ENCODE results near the gene KLK5.
"Not testable (repeated sequence)": the region's sequence is repeated elsewhere in the genome, so short reads cannot be mapped to it uniquely, and the experiment has no call there.

The KLK5 gene

GRCh38 chr19:50921426-50922316, 31.2 kb downstream of the KLK5 start:
- no peak for DNase-seq

DNA sequence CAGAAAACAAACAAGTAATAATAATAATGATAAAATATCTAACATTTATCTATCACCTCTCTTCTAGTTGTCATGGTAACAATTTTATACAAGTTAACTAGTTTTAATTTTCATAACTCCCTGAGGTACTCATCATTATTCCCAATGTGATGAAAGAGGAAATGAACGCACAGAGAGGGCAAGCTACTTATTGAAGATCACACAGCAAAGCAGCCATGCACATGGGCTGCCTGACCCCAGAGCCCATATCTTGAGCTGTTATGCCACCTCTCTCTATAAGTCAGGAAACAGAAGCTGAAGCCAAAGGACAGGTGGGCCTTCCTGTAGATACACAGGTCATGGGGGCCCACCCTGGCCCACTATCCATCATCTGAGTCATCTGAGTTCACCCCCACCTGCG, 36.8 kb downstream of the KLK5 start:
- no peak for DNase-seq

DNA sequence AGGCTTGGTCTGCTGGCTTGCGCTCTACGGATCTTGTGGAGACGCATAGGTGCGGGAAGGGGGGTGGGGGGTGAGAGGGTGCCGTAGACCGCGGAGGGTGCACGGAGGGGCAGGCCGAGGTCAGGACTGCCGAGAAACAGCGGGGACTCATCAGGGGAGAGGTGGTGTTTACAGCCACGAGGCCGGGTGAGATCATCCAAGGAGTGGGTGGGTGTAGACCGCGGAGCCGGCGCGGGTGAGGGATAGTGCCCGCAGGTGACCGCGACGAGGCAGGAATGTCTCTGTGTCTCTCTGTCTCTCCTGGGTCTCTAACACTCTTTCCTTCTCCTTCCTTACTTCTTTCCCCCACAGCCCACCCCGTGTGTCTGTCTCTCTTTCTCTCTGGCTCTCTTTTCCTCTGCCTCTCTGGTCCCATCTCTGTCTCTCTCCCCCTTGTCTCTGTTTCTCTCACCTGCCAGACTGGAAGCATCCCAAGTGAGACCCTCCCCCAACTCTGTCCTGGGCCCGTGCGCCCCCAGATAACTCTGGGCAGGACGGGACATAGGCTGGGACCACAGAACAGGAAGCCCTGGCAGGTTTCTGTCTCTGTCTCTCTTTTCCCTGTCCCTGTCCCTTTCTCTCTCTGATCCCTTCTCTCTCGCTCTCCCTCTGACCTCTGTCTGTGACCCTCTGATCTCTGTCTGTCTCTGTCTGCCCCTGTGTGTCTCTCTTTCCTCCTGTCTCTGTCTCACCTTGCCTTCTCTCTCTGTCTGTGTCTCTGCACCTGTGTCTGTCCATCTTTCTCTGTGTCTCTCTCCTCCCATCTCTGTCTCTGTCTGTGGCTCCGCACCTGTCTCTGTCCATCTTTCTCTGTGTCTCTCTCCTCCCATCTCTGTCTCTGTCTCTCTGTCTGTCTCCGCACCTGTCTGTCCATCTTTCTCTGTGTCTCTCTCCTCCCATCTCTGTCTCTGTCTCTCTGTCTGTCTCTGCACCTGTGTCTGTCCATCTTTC, 39.8 kb downstream of the KLK5 start:
- DNase-seq: peak; percentile 26

DNA sequence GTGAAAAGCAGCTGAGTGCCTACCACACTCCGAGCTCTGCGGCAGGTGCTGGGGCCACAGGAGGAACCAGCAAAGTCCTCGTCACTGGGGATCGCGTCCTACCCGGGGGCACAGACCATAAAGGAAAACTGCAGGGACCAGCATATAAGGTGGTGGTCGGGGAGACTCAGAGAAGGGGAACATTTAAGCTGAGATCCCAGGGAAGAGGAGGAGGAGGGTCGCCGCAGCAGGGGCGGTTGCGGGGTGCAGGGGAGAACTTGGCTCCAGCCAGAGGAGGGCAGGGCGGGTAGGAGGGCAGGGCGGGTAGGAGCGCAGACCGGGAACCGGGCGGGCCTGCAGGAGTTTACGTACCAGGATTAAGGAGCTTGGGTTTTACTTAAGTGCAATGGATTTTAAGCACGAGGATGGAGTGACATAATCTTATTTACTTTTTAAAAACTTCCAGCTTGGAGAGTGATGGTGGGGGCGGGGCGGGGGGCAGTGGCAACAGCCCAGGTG, 40.7 kb downstream of the KLK5 start:
- no peak for DNase-seq

DNA sequence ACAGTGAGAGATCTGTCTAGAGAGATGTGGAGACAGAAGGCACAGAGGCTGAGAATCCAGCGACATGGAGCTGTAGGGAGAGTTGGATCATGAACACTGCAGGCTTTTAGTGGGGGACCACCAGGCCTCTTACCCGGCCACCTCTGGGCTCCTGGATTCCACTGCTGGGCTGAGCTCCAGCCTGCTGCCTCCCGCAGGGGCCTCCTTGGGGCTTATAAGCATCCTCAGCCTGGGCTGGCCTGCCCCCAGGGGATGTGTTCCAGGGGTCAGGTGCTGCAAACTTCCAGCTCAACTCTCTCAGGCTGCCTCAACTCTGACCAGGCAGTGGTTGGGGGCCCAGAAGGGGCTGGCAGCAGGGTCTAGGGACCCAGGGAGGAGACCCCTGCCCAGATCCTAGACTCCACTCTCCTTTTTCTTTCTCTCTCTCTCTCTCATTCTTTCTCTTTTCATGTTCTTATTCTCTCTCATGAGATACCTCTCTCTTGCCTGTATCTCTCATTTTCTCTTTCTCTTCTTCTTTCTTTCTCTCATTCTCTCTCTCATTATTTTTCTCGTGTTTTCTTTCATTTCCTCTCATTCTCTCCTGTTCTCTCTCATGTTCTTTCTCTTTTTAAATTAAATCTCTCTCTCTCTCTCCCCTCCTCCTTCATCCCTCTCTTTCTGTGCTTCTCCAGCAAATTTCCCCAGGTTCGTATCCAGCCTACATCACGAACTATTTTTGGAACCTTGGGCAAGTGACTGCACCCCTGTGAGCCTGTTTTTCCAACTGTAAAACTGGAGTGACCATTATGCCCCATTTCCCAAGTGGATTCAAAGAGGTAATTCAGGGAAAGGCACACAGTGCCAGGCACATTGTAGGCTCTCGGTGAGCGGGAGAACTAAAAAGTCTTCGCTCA, 41.4 kb downstream of the KLK5 start, which contains the start of gene KLK4:
Gene KLK4, minus strand, starts transcription at position 190 of the 896 bp plus-strand sequence. CDS start 657 bp downstream, outside the sequence.
- no peak for DNase-seq

- no peak for DNase-seq
Measured at GRCh38 chr19:50910722-50911121, 42.1 kb downstream of the KLK5 start.

DNA sequence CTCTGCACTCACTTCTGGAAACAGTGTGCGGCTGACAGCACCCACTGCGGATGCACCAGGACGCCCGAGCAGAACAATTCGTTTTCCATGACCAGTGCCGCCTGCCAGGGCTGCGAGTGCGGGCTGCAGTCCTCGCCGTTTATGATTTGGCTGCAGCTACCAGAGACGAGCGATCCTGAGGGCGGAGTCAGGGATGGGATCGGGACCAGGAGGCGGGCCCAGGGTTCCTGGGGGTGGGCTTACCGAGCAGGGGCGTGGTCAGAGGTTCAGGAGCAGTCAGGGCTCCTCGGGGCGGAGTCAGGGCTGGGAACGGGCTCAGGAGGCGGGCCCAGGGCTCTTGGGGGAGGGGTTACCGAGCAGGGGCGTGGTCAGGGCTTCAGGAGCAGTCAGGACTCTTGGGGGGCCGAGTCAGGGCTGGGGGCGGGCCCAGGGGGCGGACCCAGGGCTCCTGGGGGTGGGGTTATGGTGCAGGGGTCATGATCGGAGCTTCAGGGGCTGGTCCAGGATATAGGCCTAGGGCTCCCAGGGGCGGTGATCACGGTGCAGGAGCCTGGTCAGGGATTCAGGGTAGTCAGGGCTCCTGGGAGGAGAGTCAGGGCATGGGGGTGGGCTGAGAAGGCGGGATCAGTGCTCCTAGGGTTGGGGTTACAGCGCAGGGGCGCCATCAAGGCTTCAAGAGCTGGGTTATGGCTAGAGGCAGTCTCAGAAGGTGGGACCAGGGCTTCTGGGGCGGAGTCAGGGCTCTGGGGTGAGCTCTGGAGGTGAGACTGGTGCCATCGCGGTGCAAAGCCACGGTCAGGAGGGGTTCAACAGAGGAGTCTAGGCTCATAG, 43.4 kb downstream of the KLK5 start:
- no peak for DNase-seq

- no peak for DNase-seq
Measured at GRCh38 chr19:50908336-50908735, 44.5 kb downstream of the KLK5 start.

DNA sequence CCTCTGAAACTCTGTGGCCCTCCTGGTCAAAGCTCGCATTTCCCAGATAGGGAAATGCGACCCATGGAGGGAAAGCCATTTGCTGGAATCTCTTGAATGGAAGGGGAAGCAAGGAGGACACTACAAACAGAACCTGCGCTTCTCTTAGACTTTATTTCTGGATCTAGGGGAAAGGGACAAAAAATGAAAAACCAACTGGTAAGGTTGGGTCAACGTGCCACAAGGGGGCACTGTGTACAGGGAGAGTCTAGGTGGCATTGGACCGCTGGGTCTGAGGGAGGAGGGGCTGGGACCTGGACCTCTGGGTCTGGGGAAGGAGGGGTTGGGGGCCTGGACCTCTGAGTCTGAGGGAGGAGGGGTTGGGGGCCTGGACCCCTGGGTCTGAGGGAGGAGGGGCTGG, 46.6 kb downstream of the KLK5 start:
- peak; percentile 12 for DNase-seq

GRCh38 chr19:50902640-50903039, 50.2 kb downstream of the KLK5 start:
- no peak for DNase-seq

GRCh38 chr19:50899569-50899968, 53.3 kb downstream of the KLK5 start:
- DNase-seq: no peak

- DNase-seq: no peak
Measured at GRCh38 chr19:50898018-50898417, 54.8 kb downstream of the KLK5 start.

- no peak for DNase-seq
Measured at GRCh38 chr19:50897612-50898011, 55.2 kb downstream of the KLK5 start.

- DNase-seq: no peak
Measured at GRCh38 chr19:50897191-50897607, 55.6 kb downstream of the KLK5 start.

GRCh38 chr19:50896591-50897190, 56.1 kb downstream of the KLK5 start:
- DNase-seq: no peak

DNA sequence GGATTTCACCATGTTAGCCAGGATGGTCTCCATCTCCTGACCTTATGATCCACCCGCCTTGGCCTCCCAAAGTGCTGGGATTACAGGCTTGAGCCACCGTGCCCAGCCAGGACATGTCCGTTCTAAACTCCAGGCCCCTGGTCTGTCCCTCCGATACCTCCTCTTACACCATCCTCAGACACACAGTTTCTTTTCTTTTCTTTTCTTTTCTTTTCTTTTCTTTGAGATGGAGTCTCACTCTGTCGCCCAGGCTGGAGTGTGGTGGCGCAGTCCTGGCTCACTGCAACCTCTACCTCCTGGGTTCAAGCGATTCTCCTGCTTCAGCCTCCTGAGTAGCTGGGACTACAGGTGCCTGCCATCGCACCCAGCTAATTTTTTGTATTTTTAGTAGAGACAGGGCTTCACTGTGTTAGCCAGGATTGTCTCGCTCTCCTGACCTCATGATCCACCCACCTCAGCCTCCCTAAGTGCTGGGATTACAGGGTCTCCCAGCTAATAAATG, 56.7 kb downstream of the KLK5 start:
- DNase-seq: not testable (repeated sequence)

DNA sequence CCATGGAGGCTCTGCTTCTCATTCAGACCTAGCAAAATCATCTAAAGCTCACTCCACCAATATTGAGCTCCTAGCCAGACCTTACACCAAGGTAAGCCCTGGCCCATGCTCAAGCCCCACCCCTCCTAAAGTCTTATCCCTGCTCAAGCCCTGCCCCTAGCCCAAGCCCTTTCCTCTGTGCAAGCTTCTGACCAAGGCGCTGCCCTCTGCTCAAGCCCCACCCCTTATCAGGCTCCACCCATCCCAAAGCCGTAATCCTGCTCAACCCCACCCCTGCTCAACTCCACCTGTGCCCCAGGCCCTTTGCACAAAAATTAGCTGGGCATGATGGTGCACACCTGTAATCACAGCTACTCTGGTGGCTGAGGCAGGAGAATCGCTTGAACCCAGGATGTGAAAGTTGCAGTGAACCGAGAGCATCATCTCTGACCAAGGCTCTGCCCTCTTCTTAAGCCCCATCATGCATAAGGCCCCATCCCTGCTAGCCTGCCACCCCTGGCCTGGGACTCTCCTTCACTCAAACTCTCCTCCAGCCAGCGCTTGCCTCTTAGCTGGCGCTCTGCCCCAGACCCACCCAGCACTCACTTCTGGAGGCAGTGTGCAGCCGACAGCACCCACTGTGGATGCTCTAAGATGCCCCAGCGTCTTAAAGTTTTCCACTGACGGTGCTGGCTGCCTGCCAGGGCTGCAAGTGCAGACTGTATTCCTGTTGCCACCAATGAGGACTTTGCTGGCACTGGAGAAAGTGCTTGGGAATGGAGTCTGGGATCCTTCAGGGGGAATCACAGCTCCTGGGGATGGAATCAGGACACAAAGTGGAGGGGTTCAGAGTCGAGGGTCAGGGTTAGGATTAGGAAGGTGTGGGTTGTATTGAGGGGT, 58.1 kb downstream of the KLK5 start:
- DNase-seq: no peak
